SU-DHL-6 (cell line): ENCODE results near the gene S1PR2.

Experiments used
- EZH2phosphoT487 ChIP-seq: fragments of 200-600 bp; sonication (generic), shearing (Covaris generic); conservative IDR thresholded peaks from 2 replicates; pipeline ENCODE4 v1.6.1; 2018; ENCODE audit warnings: mild to moderate bottlenecking, antibody characterized with exemption, low read length, moderate library complexity, mixed read lengths
- TF ChIP-seq, protein P1 (sequence below): fragments of 200-600 bp; sonication (generic); IDR thresholded peaks from one replicate; pipeline ENCODE4 v1.5.1; 2017; ENCODE audit warnings: antibody characterized with exemption, mild to moderate bottlenecking, low read length, moderate library complexity; ENCODE audit not compliant: insufficient read depth, poor library complexity, severe bottlenecking

DNA sequence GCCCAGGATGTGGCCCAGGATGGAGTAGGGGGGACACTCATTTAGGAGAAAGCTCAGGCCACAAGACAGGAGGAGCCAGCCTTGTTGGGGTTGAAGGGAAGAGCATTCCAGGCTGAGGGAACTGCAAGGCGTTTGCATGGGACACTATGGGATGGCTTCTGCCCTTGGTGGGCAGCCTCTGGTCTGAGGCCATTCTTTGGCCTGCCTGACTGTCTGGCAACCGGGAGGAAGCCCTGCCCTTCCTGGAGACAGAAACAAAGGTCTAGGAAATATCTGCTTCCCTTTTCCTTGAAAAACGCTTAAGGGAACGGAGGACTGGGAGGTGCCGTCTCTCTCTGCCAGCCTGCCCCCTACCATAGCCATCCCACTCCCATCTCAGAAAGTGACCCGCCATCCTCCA lies 36.9 kb upstream of the S1PR2 start:
- TF ChIP-seq, protein P1, sequence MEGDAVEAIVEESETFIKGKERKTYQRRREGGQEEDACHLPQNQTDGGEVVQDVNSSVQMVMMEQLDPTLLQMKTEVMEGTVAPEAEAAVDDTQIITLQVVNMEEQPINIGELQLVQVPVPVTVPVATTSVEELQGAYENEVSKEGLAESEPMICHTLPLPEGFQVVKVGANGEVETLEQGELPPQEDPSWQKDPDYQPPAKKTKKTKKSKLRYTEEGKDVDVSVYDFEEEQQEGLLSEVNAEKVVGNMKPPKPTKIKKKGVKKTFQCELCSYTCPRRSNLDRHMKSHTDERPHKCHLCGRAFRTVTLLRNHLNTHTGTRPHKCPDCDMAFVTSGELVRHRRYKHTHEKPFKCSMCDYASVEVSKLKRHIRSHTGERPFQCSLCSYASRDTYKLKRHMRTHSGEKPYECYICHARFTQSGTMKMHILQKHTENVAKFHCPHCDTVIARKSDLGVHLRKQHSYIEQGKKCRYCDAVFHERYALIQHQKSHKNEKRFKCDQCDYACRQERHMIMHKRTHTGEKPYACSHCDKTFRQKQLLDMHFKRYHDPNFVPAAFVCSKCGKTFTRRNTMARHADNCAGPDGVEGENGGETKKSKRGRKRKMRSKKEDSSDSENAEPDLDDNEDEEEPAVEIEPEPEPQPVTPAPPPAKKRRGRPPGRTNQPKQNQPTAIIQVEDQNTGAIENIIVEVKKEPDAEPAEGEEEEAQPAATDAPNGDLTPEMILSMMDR, result no peak
- no peak for TF ChIP-seq EZH2phosphoT487
